SJCRH30 (cell line): ENCODE results near the gene SLC9A4. TPM values are rescaled to one million over a fixed set of nuclear protein-coding genes. Genes with fewer than 3 reads are reported as not detected.
"Not testable (repeated sequence)": the region's sequence is repeated elsewhere in the genome, so short reads cannot be mapped to it uniquely, and the experiment has no call there.

Source experiments
- DNase-seq, 2 experiments: peaks; one replicate each; pipeline ENCODE4 v3.0.0-alpha.2; 2015 to 2020
- H3K27ac ChIP-seq: fragments of 250-450 bp; sonication (Bioruptor Pico); 2 replicates; pipeline ENCODE4 v1.5.1; 2020; ENCODE audit warnings: mild to moderate bottlenecking, moderate library complexity
- H3K27me3 ChIP-seq: fragments of 250-450 bp; sonication (Bioruptor Pico); 2 replicates; pipeline ENCODE4 v1.5.1; 2020; ENCODE audit warnings: mild to moderate bottlenecking, moderate library complexity
- H3K36me3 ChIP-seq: fragments of 250-450 bp; sonication (Bioruptor Pico); 2 replicates; pipeline ENCODE4 v1.5.1; 2020; ENCODE audit warnings: mild to moderate bottlenecking, moderate library complexity
- H3K4me1 ChIP-seq: fragments of 250-450 bp; sonication (Bioruptor Pico); 2 replicates; pipeline ENCODE4 v1.5.1; 2020; ENCODE audit warnings: mild to moderate bottlenecking, moderate library complexity
- H3K4me3 ChIP-seq: fragments of 250-450 bp; sonication (Bioruptor Pico); 2 replicates; pipeline ENCODE4 v1.5.1; 2020; ENCODE audit warnings: mild to moderate bottlenecking, moderate library complexity
- H3K9me3 ChIP-seq: fragments of 250-450 bp; sonication (Bioruptor Pico); replicated peaks from 2 replicates; pipeline ENCODE4 v1.5.1; 2020; ENCODE audit warnings: mild to moderate bottlenecking, moderate library complexity
- total RNA-seq: library from RNA; depleted of rRNA; stranded (reverse); fragments of >200 nt; shearing (Covaris generic); gene quantifications from 2 replicates; pipeline ENCODE4 v1.2.3, GENCODE V29; 2014

The SLC9A4 gene
- total RNA-seq, 1 experiment from 2014 or later: 0.04 TPM

DNA sequence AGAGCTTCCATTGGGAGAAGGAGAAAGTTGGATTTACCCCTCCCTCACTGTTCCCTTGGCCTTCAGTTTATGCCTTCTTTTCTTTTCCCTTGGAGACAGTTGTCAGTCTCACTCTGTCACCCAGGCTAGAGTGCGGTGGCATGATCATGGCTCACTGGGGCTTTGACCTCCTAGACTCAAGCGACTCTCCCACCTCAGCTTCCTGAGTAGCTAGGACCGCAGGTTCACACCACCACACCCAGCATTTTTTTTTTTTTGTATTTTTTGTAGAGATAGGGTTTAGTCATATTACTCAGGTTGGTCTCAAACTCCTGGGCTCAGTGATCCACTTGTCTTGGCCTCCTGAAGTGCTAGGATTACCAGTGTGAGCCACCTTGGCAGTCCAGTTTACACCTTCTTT is 49.9 kb downstream of the SLC9A4 start:
- no peak for DNase-seq
- Histone ChIP-seq H3K27ac (no peak overlapping the region), H3K9me3 (no peaks in the 10 kb centered on the region)

DNA sequence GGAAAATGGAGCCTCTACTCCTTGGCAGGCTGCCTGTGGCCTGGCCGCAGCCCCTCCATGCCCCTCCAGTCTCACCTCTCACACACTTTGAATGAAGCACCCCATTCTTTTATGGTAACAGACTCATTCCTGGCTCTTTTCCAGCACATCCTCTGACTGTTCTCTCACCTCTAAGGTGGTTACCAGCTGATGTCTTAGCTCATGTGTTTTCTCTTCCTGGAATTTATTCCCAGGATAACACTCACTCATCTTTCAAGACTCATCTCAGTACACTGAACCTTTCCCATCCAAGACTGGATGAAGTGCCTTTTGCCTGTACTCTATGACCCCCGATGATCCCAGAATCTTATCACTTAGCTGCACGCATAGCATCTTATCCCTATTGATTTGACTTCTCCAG is 50.6 kb downstream of the SLC9A4 start:
- H3K4me1 ChIP-seq: no peaks in the 10 kb centered on the region
- no peak overlapping the region for H3K27ac ChIP-seq
- 0 out of 2 replicates have a peak, but pooled peaks cover 2% of the 10 kb centered on the region for H3K27me3 ChIP-seq
- DNase-seq: no peak
- no peak overlapping the region for H3K4me3 ChIP-seq
- no peaks in the 10 kb centered on the region for H3K36me3 ChIP-seq
- no peaks in the 10 kb centered on the region for H3K9me3 ChIP-seq

More for the DNA sequence above, 49.9 kb downstream of the SLC9A4 start:
- H3K27me3 ChIP-seq: 0 out of 2 replicates have a peak, but pooled peaks cover 2% of the 10 kb centered on the region
- no peaks in the 10 kb centered on the region for H3K4me1 ChIP-seq
- H3K4me3 ChIP-seq: no peak overlapping the region
- H3K36me3 ChIP-seq: no peaks in the 10 kb centered on the region

DNA sequence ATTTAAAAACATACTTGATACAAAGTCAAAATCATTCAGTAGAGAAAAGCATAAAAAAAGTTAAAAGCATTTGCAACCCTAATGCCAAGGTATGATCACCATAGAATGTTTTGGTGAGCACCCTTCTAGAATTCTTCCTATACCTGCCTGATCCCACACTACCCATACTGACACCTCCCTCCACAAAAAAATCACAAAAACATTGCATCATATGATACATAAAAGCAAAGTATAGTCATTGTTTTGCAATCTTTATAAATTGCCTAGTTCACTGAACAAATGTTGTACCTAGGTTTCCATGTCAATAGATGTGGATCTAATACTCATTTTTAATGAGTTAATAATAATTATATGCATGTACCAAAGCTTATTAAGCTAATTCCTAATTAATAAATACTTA is 54.1 kb downstream of the SLC9A4 start:
- Histone ChIP-seq H3K9me3 (no peaks in the 10 kb centered on the region), H3K4me3 (no peak overlapping the region)

DNA sequence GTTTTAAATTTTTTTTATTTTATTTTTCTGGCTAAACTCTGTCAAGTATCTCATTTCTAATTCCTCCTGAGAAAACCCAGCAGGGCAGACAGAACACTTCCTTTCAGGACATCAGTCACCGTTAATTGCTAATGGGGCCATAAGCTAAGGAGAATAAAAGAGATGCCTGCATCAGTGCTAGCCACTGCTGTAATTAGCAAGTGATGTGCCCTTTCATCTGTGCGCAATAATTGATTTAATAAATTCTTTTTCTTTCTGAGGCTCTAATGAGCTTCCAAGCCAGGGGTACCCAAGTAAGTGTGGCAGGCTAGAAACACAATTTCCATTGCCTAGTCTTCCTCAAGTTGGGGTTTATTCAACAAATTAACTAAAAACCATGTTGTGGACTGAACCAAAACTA is 65.5 kb downstream of the SLC9A4 start:
- H3K4me1 ChIP-seq: no peaks in the 10 kb centered on the region
- H3K4me3 ChIP-seq: no peak overlapping the region
- H3K9me3 ChIP-seq: no peaks in the 10 kb centered on the region
- H3K27ac ChIP-seq: no peak overlapping the region
- no peak for DNase-seq
- no peaks in the 10 kb centered on the region for H3K27me3 ChIP-seq
- no peaks in the 10 kb centered on the region for H3K36me3 ChIP-seq

More for the DNA sequence above, 54.1 kb downstream of the SLC9A4 start:
- Histone ChIP-seq H3K27me3 (no peaks in the 10 kb centered on the region), H3K27ac (no peak overlapping the region), H3K36me3 (no peaks in the 10 kb centered on the region), H3K4me1 (no peaks in the 10 kb centered on the region)
- no peak for DNase-seq

DNA sequence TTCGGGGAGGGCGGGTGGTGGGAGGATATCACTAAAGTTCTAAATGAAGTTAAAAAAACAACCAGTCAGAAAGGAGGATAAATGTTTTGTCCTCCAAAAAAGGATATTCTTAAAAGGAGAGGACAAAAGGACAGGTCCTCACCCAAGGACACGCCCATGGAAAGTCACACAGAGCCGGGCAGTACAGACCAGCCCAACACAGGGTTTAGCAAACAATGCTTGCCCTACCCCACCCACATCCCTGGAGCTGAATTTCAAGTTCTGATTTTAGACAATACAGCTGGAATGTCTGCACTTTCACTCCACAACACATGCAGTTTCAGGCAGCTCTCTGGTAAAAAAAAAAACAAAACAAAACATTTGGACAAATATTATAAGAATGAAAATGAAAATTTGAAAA is 67.9 kb downstream of the SLC9A4 start:
- DNase-seq: no peak
- no peaks in the 10 kb centered on the region for H3K36me3 ChIP-seq
- H3K27ac ChIP-seq: no peak overlapping the region
- H3K4me1 ChIP-seq: no peaks in the 10 kb centered on the region
- H3K4me3 ChIP-seq: no peak overlapping the region
- H3K27me3 ChIP-seq: no peaks in the 10 kb centered on the region
- H3K9me3 ChIP-seq: no peaks in the 10 kb centered on the region

DNA sequence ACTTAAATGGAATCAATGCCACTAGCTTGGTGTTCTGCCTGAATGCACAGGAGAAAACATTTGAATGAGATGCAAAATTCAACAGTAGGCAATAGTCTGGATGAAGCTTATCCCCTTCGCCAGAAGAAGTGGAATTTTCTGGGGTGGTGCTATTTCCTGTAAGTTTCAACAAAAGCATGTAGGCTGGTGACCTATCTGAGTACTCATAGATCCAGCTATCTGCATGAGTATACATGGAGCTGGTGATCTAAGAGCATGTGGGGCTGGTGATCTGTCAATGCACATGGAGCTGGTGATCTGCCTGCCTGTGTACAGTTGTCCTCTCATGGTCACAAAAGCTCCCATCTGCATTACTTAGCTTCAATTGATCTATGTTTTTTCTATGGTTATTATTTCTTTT is 71.2 kb downstream of the SLC9A4 start:
- Histone ChIP-seq H3K4me1 (no peaks in the 10 kb centered on the region), H3K36me3 (no peaks in the 10 kb centered on the region), H3K27ac (no peak overlapping the region), H3K4me3 (no peak overlapping the region), H3K27me3 (no peaks in the 10 kb centered on the region), H3K9me3 (peaks cover under 1% of the 10 kb centered on the region; the same call in 1 of the 2 replicates)
- no peak for DNase-seq

DNA sequence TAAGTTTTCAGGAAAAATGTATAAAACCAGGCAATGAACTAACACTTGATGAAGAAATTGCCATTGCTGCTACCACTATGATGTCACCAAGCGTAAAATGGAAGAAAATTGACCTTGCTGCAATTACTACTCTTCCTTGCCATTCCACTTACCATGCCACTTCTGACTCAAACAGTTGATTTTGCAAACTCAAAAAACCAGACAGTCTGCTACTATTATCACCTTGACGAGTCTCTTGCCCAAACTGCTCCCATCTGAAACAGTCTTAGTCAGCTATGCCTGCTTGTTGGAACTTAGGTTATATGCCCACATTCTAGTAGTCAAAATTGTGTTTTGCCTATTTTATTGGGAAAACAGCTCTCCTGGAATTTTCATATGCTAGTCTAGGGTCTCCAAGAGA is 74.4 kb downstream of the SLC9A4 start:
- H3K27ac ChIP-seq: no peak overlapping the region
- DNase-seq: no peak
- no peaks in the 10 kb centered on the region for H3K27me3 ChIP-seq
- peaks cover 4% of the 10 kb centered on the region; the same call in 1 of the 2 replicates for H3K9me3 ChIP-seq
- no peaks in the 10 kb centered on the region for H3K4me1 ChIP-seq
- no peaks in the 10 kb centered on the region for H3K36me3 ChIP-seq
- no peak overlapping the region for H3K4me3 ChIP-seq

DNA sequence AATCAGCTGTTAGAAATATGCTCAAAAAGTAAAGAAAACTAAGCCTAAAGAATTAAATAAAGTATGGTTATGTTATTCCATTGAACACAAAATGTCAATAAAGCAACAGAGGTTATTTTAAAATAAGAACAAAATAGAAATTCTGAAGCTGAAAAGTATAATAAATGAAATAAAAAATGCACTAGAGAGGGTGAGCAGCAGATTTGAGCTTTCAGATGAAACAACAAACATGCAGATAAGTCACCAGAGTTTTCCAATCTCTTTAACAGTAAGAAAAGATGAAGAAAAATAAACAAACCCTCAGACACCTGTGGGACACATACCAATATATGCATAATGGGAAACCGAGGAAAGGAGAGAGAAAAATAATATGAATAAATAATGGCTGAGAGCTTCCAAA is 76.0 kb downstream of the SLC9A4 start:
- Histone ChIP-seq H3K4me3 (no peak overlapping the region), H3K36me3 (no peaks in the 10 kb centered on the region), H3K9me3 (peaks cover 4% of the 10 kb centered on the region; the same call in 1 of the 2 replicates), H3K27me3 (no peaks in the 10 kb centered on the region), H3K4me1 (no peaks in the 10 kb centered on the region), H3K27ac (no peak overlapping the region)
- DNase-seq: no peak

DNA sequence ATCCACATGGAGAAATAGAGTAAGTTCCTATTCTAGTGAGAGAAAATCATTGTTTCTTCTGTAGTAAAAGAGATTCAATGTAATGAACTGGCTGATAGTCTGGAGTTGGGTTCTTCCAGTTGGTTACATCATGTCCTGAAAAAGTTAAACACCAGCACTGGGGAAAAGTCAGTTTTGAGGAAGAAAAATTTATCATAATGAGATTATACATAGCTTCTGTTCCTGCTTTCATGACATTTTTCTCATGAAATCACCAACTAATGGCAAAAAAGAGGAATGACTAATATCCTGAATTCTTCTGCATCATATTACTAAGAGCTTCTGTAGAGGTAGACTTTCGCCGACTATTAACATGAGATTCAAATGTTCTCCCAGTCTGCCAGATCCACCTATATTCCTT is 77.1 kb downstream of the SLC9A4 start:
- H3K9me3 ChIP-seq: peaks cover 4% of the 10 kb centered on the region; the same call in 1 of the 2 replicates
- no peaks in the 10 kb centered on the region for H3K4me1 ChIP-seq
- no peak for DNase-seq
- no peak overlapping the region for H3K4me3 ChIP-seq
- H3K27ac ChIP-seq: no peak overlapping the region
- no peaks in the 10 kb centered on the region for H3K27me3 ChIP-seq
- no peaks in the 10 kb centered on the region for H3K36me3 ChIP-seq

DNA sequence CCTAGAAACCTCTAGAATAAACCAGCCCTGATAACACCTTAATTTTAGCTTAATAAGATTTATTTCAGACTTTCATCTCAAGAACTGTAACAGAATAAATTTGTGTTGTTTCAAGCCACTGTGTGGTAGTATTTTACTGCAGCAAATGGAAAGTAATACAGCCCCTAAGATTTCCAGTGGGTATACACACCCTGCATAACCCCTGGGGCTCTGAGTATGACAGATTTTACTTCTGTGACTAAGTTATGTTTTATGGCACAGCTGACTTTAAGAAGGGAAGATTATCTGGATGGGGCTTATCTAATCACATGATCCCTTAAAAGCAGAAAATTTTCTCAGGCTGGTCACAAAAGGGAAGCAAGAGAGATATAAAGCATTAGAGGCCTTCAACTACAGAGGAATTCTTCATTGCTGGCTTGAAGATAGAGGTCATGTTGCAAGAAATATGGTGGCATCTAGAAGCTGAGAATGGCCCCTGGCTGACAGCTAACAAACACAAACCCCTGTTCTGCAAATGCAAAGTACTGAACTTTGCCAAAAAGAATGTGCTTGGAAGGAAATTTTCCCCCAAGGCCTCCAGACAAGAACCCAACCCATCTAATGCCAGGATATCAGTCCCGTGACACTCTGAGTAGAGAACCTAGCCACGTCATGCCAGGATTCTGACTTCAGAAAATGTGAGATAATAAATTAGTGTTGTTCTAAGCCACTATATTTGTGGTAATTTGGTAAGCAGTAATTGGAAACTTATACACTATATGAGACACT is 78.5 kb downstream of the SLC9A4 start:
- H3K4me1 ChIP-seq: no peaks in the 10 kb centered on the region
- H3K4me3 ChIP-seq: no peak overlapping the region
- H3K27me3 ChIP-seq: no peaks in the 10 kb centered on the region
- no peak overlapping the region for H3K27ac ChIP-seq
- peaks cover 4% of the 10 kb centered on the region; the same call in 1 of the 2 replicates for H3K9me3 ChIP-seq
- H3K36me3 ChIP-seq: no peaks in the 10 kb centered on the region
- DNase-seq: no peak

DNA sequence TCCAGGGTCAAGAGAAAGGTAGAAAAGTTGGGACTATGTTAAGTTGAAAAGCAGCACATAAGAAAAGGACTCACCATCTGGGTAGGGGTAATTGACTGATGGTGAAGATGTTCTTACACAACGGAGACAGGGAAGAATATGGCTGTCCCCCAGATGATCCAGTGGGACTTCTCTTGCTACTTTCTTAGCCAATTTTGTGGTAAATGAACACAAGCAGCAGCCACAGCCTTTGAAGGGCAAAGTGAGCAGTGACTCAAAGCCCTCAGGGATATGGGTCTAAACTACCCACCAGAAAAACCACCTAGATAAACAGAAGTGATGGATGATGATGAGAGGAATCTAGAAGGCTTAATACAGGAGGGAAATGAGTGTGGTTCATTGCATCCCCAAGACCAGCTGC is 80.6 kb downstream of the SLC9A4 start:
- DNase-seq: no peak

DNA sequence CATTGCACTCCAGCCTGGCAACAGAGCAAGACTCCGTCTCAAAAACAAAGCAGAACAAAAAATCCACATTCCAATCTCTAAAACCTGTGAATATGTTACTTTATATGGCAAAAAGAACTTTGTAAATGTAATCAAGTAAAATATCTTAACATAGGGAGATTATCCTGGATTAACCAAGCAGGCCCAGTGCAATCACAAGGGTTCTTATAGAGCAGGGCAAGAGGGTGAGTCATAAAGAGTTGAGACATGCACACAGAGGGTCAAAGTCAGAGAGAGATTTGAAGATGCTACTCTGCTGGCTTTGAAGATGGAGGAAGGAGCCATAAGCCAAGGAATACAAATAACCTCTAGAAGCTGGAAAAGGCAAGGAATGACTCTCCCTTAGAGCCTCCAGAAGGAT is 85.4 kb downstream of the SLC9A4 start:
- H3K27ac ChIP-seq: no peak overlapping the region
- no peak for DNase-seq
- 0 out of 2 replicates have a peak, but pooled peaks cover 2% of the 10 kb centered on the region for H3K9me3 ChIP-seq
- no peaks in the 10 kb centered on the region for H3K4me1 ChIP-seq
- no peaks in the 10 kb centered on the region for H3K36me3 ChIP-seq
- no peak overlapping the region for H3K4me3 ChIP-seq
- no peaks in the 10 kb centered on the region for H3K27me3 ChIP-seq

More for the DNA sequence above, 80.6 kb downstream of the SLC9A4 start:
- Histone ChIP-seq H3K27ac (no peak overlapping the region), H3K27me3 (no peaks in the 10 kb centered on the region), H3K4me3 (no peak overlapping the region), H3K4me1 (no peaks in the 10 kb centered on the region), H3K36me3 (no peaks in the 10 kb centered on the region), H3K9me3 (peaks cover 4% of the 10 kb centered on the region; the same call in 1 of the 2 replicates)

DNA sequence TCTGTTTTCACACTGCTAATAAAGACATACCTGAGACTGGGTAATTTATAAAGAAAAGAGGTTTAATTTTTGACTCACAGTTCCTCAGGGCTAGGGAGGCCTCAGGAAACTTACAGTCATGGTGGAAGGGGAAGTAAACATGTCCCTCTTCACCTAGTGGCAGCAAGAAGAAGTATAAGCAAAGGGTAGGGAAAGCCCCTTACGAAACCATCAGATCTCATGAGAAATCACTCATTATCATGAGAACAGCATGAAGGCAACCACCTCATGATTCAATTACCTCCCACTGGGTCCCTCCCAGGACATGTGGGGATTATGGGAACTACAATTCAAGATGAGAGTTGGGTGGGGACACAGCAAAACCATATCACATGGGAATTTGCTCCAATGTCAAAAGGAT is 89.5 kb downstream of the SLC9A4 start:
- not testable (repeated sequence) for H3K36me3 ChIP-seq, H3K4me1 ChIP-seq, H3K27ac ChIP-seq, H3K9me3 ChIP-seq, H3K4me3 ChIP-seq, DNase-seq, H3K27me3 ChIP-seq

DNA sequence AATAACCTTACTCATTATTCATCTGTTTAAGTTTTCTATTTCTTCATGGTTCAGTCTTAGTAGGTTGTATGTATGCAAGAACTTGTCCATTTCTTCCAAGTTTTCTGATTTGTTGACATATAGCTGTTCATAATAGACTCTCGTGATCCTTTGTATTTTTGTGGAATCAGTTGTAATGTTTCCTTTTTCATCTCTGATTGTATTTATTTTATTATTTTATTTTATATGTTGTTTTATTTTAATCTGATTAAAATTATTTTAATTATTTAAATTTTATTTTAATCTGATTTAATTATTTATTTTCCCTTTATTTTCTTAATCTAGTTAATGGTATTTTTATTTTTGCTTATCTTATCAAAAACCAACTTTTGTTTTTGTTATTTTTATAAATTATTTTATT is 102.9 kb downstream of the SLC9A4 start:
- Histone ChIP-seq H3K4me3 (no peak overlapping the region), H3K36me3 (no peaks in the 10 kb centered on the region), H3K4me1 (no peaks in the 10 kb centered on the region), H3K27me3 (0 out of 2 replicates have a peak, but pooled peaks cover 3% of the 10 kb centered on the region), H3K9me3 (no peaks in the 10 kb centered on the region; the same call in 1 of the 2 replicates), H3K27ac (no peak overlapping the region)
- DNase-seq: no peak

DNA sequence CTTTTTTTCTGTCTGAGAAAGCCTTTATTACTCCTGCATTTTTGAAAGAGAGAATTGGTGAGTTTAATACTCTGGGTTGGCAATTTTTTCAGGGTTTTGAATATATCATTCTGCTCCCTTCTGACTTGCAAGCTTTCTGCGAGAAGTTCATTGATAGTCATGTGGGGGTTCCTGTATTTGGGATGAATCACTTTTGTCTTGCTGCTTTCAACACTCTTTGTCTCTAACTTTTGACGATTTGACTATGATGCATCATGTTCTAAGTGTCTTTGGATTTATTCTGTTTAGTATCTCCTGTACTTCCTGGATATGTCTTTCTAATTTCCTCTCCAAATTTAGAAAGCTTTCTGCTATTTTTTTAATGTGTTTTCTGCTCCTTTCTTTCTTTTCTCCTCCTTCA is 105.3 kb downstream of the SLC9A4 start:
- H3K9me3 ChIP-seq: no peaks in the 10 kb centered on the region; the same call in 1 of the 2 replicates
- 0 out of 2 replicates have a peak, but pooled peaks cover 3% of the 10 kb centered on the region for H3K27me3 ChIP-seq
- H3K36me3 ChIP-seq: no peaks in the 10 kb centered on the region
- DNase-seq: no peak
- no peaks in the 10 kb centered on the region for H3K4me1 ChIP-seq
- no peak overlapping the region for H3K4me3 ChIP-seq
- H3K27ac ChIP-seq: no peak overlapping the region

DNA sequence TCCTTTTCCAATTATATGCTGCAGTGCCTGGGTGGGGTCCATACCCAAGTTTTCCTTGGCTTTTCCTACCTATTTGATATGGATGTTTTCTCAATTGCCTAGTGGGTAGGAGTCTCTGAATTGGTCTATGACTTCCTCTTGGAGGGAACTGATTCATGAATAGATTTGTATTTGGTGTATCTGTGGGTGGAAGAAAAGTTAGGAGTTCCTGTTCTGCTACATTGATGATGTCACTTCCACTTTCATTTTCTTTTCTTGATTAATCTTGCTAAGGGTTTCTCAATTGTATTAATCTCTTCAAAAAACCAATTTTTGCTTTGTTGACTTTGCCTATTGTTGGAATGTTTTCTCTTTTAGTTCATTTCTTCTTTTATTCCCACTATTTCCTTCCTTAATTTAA is 108.9 kb downstream of the SLC9A4 start:
- no peak overlapping the region for H3K4me3 ChIP-seq
- no peak overlapping the region for H3K27ac ChIP-seq
- no peaks in the 10 kb centered on the region for H3K36me3 ChIP-seq
- H3K9me3 ChIP-seq: no peaks in the 10 kb centered on the region
- H3K4me1 ChIP-seq: no peaks in the 10 kb centered on the region
- DNase-seq: no peak
- 0 out of 2 replicates have a peak, but pooled peaks cover 4% of the 10 kb centered on the region for H3K27me3 ChIP-seq
